GM12891 (cell line): ENCODE data around the gene EXOC6.

Source experiments
- PAX5 ChIP-seq: IDR thresholded peaks from 2 replicates; pipeline ENCODE4 v1.6.1; 2011; ENCODE audit warnings: low read length, moderate library complexity, mild to moderate bottlenecking; ENCODE audit not compliant: insufficient read depth, severe bottlenecking
- POLR2A ChIP-seq: IDR thresholded peaks from 2 replicates; pipeline ENCODE4 v1.6.1; 2011; ENCODE audit warnings: low read depth, low read length, control low read depth
- POLR2AphosphoS5 ChIP-seq: IDR thresholded peaks from 2 replicates; pipeline ENCODE4 v1.6.1; 2011; ENCODE audit warnings: low read depth, low read length, control low read depth
- POU2F2 ChIP-seq: IDR thresholded peaks from 2 replicates; pipeline ENCODE4 v1.6.1; 2011; ENCODE audit warnings: low read depth, mild to moderate bottlenecking, control low read depth, low read length, moderate library complexity
- SPI1 ChIP-seq: IDR thresholded peaks from 2 replicates; pipeline ENCODE4 v1.6.1; 2011; ENCODE audit warnings: low read depth, low read length, control low read depth
- TAF1 ChIP-seq: IDR thresholded peaks from 2 replicates; pipeline ENCODE4 v1.6.1; 2011; ENCODE audit warnings: low read depth, low read length, control low read depth

GRCh38 chr10:93087846-93088245 lies 239.5 kb downstream of the EXOC6 start:
- no peak for TF ChIP-seq TAF1
- no peak for TF ChIP-seq POLR2AphosphoS5
- no peak for TF ChIP-seq POU2F2
- TF ChIP-seq POLR2A, result no peak
- no peak for TF ChIP-seq SPI1
- no peak for TF ChIP-seq PAX5
